Bronchial epithelial cell (primary cell): ENCODE data around the gene SLC25A33. TPM values are rescaled to one million over a fixed set of nuclear protein-coding genes. Genes with fewer than 3 reads are reported as not detected.
"Not testable (repeated sequence)": the region's sequence is repeated elsewhere in the genome, so short reads cannot be mapped to it uniquely, and the experiment has no call there.

Experiments
- DNase-seq: peaks from one replicate; pipeline ENCODE4 v3.0.0-alpha.2; 2010; ENCODE audit warnings: low read depth
- FAIRE-seq: peaks from 2 replicates; lab custom pipeline; 2011; peaks lifted over from hg19 to GRCh38; lab: Jason Lieb, UNC
- H3K27me3 ChIP-seq: 2 replicates; pipeline ENCODE4 v1.5.1; 2011; ENCODE audit warnings: low read length; ENCODE audit not compliant: control insufficient read depth, insufficient read depth
- H3K36me3 ChIP-seq: 2 replicates; pipeline ENCODE4 v1.5.1; 2011; ENCODE audit warnings: low read length; ENCODE audit not compliant: control insufficient read depth, insufficient read depth
- H3K4me3 ChIP-seq: 2 replicates; pipeline ENCODE4 v1.5.1; 2011; ENCODE audit warnings: mild to moderate bottlenecking, low read depth, low read length, control low read depth
- CTCF ChIP-seq: IDR thresholded peaks from 2 replicates; pipeline ENCODE4 v1.5.1; 2011; ENCODE audit warnings: mild to moderate bottlenecking, moderate library complexity, low read length, control low read depth, inconsistent platforms; ENCODE audit not compliant: insufficient read depth, severe bottlenecking
- total RNA-seq: library from RNA; depleted of rRNA; stranded (reverse); fragments of >200 nt; gene quantifications from 2 replicates; pipeline ENCODE4 v1.2.1, GENCODE V29; 2014

The SLC25A33 gene
- total RNA-seq, 1 donor from 2014 or later = 9.5 TPM

- no peak overlapping the region for H3K4me3 ChIP-seq
- no peaks in the 10 kb centered on the region for H3K36me3 ChIP-seq
- H3K27me3 ChIP-seq = no peaks in the 10 kb centered on the region
- DNase-seq = no peak
- no peak for FAIRE-seq
- no peak for TF ChIP-seq CTCF
These were observed 38.2 kb upstream of the SLC25A33 start for GRCh38 chr1:9500756-9501754.

GRCh38 chr1:9503001-9503675 lies 36.1 kb upstream of the SLC25A33 start:
- H3K27me3 ChIP-seq = no peaks in the 10 kb centered on the region
- DNase-seq (no peak), FAIRE-seq (no peak)
- no peak overlapping the region for H3K4me3 ChIP-seq
- TF ChIP-seq CTCF = no peak
- H3K36me3 ChIP-seq = no peaks in the 10 kb centered on the region

GRCh38 chr1:9505143-9505542 lies 34.1 kb upstream of the SLC25A33 start:
- Histone ChIP-seq H3K36me3 (no peaks in the 10 kb centered on the region), H3K4me3 (no peak overlapping the region), H3K27me3 (no peaks in the 10 kb centered on the region)
- FAIRE-seq = no peak
- DNase-seq = no peak
- no peak for TF ChIP-seq CTCF

- DNase-seq (no peak), FAIRE-seq (no peak)
- H3K36me3 ChIP-seq = no peaks in the 10 kb centered on the region
- TF ChIP-seq CTCF = no peak
- H3K27me3 ChIP-seq = no peaks in the 10 kb centered on the region
- no peak overlapping the region for H3K4me3 ChIP-seq
These were observed 32.4 kb upstream of the SLC25A33 start for GRCh38 chr1:9506901-9507300.

- Histone ChIP-seq H3K36me3 (no peaks in the 10 kb centered on the region), H3K27me3 (no peaks in the 10 kb centered on the region), H3K4me3 (no peak overlapping the region)
- FAIRE-seq = no peak
- TF ChIP-seq CTCF = no peak
- DNase-seq = no peak
These were observed 29.1 kb upstream of the SLC25A33 start for GRCh38 chr1:9510130-9510529.

- not testable (repeated sequence) for H3K4me3 ChIP-seq, H3K27me3 ChIP-seq, FAIRE-seq, DNase-seq, H3K36me3 ChIP-seq
These were observed 23.7 kb upstream of the SLC25A33 start for GRCh38 chr1:9515550-9515949.
